CD14-positive monocyte (primary cell): ENCODE results near the gene LRPPRC. TPM values are rescaled to one million over a fixed set of nuclear protein-coding genes. Genes with fewer than 3 reads are reported as not detected.
"Not testable (repeated sequence)": the region's sequence is repeated elsewhere in the genome, so short reads cannot be mapped to it uniquely, and the experiment has no call there.

Source experiments
- DNase-seq, 3 donors: peaks; one replicate each; pipeline ENCODE4 v3.0.0-alpha.2; 2011 to 2022
- H2AFZ ChIP-seq: 2 replicates; pipeline ENCODE4 v1.6.0; 2012; ENCODE audit warnings: mild to moderate bottlenecking, low read depth, low read length, inconsistent platforms; ENCODE audit not compliant: insufficient read depth, poor library complexity, severe bottlenecking
- H3K27ac ChIP-seq, 2 donors: 1 replicate in 1 of 2; 2 replicates in 1 of 2; pipeline ENCODE4 v1.5.1; 2012 to 2013; ENCODE audit warnings: low read length in 2 of 2, control low read depth in 1 of 2, inconsistent platforms in 1 of 2, low read depth in 1 of 2, mild to moderate bottlenecking in 1 of 2
- H3K27me3 ChIP-seq, 2 donors: one replicate each; pipeline versions ENCODE4 v1.6.0 to v1.6.1; 2011 to 2013; ENCODE audit warnings: low read length in 2 of 2; ENCODE audit not compliant: control insufficient read depth in 2 of 2, insufficient read depth in 2 of 2
- H3K36me3 ChIP-seq, 2 donors: replicated peaks in 1 of 2; 1 replicate in 1 of 2; 2 replicates in 1 of 2; pipeline versions ENCODE4 v1.5.1 to v1.6.1; 2012 to 2013; ENCODE audit warnings: low read length in 2 of 2, control low read depth in 1 of 2, inconsistent platforms in 1 of 2, mild to moderate bottlenecking in 1 of 2; ENCODE audit not compliant: insufficient read depth in 2 of 2, control insufficient read depth in 1 of 2
- H3K4me1 ChIP-seq, 2 donors: 1 replicate in 1 of 2; 2 replicates in 1 of 2; pipeline versions ENCODE4 v1.5.1 to v1.6.1; 2012 to 2013; ENCODE audit warnings: low read length in 2 of 2, control low read depth in 1 of 2, inconsistent platforms in 1 of 2, mild to moderate bottlenecking in 1 of 2, moderate library complexity in 1 of 2; ENCODE audit not compliant: insufficient read depth in 2 of 2, control insufficient read depth in 1 of 2
- H3K4me2 ChIP-seq: replicated peaks from 2 replicates; pipeline ENCODE3; 2012; ENCODE audit warnings: low read length, moderate library complexity, mild to moderate bottlenecking; ENCODE audit not compliant: poor library complexity, severe bottlenecking; ENCODE audit errors: extremely low read depth
- H3K4me3 ChIP-seq, 3 experiments: fragments of 200-600 bp in 1 of 3; sonication (generic) in 1 of 3; replicated peaks in 1 of 3; 1 replicate in 2 of 3; 2 replicates in 1 of 3; pipeline ENCODE4 v1.5.1; 2011 to 2013; ENCODE audit warnings: low read length in 3 of 3, mild to moderate bottlenecking in 3 of 3, control low read depth in 2 of 3, low read depth in 2 of 3, inconsistent platforms in 1 of 3, moderate library complexity in 1 of 3
- H3K79me2 ChIP-seq: 2 replicates; pipeline ENCODE4 v1.6.0; 2012; ENCODE audit warnings: mild to moderate bottlenecking, control low read depth, inconsistent platforms, low read length, moderate library complexity; ENCODE audit not compliant: insufficient read depth
- H3K9ac ChIP-seq: 2 replicates; pipeline ENCODE4 v1.6.0; 2017; ENCODE audit warnings: low read length, mild to moderate bottlenecking; ENCODE audit not compliant: insufficient read depth, poor library complexity, severe bottlenecking
- H3K9me3 ChIP-seq, 2 donors: replicated peaks in 1 of 2; 1 replicate in 1 of 2; 2 replicates in 1 of 2; pipeline versions ENCODE4 v1.5.1 to v1.6.1; 2012 to 2013; ENCODE audit warnings: low read length in 2 of 2, control low read depth in 1 of 2; ENCODE audit not compliant: control insufficient read depth in 1 of 2, insufficient read depth in 1 of 2
- H4K20me1 ChIP-seq: 2 replicates; pipeline ENCODE4 v1.6.0; 2012; ENCODE audit warnings: mild to moderate bottlenecking, low read length, control low read depth, moderate library complexity; ENCODE audit not compliant: insufficient read depth
- H3K27ac Mint-ChIP-seq, 7 donors: one replicate each; pipeline ENCODE4 v1.8.0; 2020; ENCODE audit warnings: mild to moderate bottlenecking in 7 of 7, mixed read lengths in 7 of 7, moderate library complexity in 6 of 7, inconsistent platforms in 2 of 7
- H3K27me3 Mint-ChIP-seq, 3 donors: one replicate each; pipeline ENCODE4 v1.8.0; 2021 to 2022; ENCODE audit warnings: low read depth in 3 of 3, mild to moderate bottlenecking in 3 of 3, mixed read lengths in 3 of 3, moderate library complexity in 3 of 3, inconsistent platforms in 1 of 3
- H3K36me3 Mint-ChIP-seq, 2 donors: one replicate each; pipeline ENCODE4 v1.8.0; 2020; ENCODE audit warnings: mixed read lengths in 2 of 2, inconsistent platforms in 1 of 2, mild to moderate bottlenecking in 1 of 2
- H3K4me1 Mint-ChIP-seq: one replicate; pipeline ENCODE4 v1.8.0; 2020; ENCODE audit warnings: mild to moderate bottlenecking, mixed read lengths
- H3K4me3 Mint-ChIP-seq, 2 donors: one replicate each; pipeline ENCODE4 v1.8.0; 2020; ENCODE audit warnings: mild to moderate bottlenecking in 2 of 2, mixed read lengths in 2 of 2, moderate library complexity in 1 of 2
- H3K9me3 Mint-ChIP-seq, 7 donors: one replicate each; pipeline ENCODE4 v1.8.0; 2020 to 2022; ENCODE audit warnings: mixed read lengths in 7 of 7, mild to moderate bottlenecking in 6 of 7, moderate library complexity in 6 of 7, inconsistent platforms in 2 of 7
- WGBS: methylation state at CpG from one replicate; pipeline ENCODE4 v1.1.5; 2013; ENCODE audit warnings: missing lambda C conversion rate; ENCODE audit not compliant: insufficient coverage; 5-methylcytosine and 5-hydroxymethylcytosine counted together
- intact Hi-C, 2 donors: fragments of 100-400 bp; cut with micrococcal nuclease; formaldehyde crosslinking; loops; one replicate each; pipeline versions ENCODE4 v1.15.0 to v1.15.1; 2023
- polyA plus RNA-seq, 3 donors: library from polyadenylated mRNA; depleted of rRNA in 1 of 3; unstranded in 2 of 3; stranded (reverse) in 1 of 3; fragments of 300-500 nt in 2 of 3; fragments of >200 nt in 1 of 3; fragmentation: Illumina TruSeq in 2 of 3; gene quantifications; 1 replicate in 2 of 3; 2 replicates in 1 of 3; pipeline ENCODE4 v1.2.3, GENCODE V29; 2012 to 2021
- TF ChIP-seq, protein P1 (sequence below): fragments of 200-600 bp; IDR thresholded peaks from one replicate; pipeline ENCODE4 v1.8.0; 2022; ENCODE audit warnings: antibody characterized with exemption, mild to moderate bottlenecking

Gene LRPPRC
- polyA plus RNA-seq, 3 donors, result 15.5 to 25.0 (median 24.8) TPM

DNA sequence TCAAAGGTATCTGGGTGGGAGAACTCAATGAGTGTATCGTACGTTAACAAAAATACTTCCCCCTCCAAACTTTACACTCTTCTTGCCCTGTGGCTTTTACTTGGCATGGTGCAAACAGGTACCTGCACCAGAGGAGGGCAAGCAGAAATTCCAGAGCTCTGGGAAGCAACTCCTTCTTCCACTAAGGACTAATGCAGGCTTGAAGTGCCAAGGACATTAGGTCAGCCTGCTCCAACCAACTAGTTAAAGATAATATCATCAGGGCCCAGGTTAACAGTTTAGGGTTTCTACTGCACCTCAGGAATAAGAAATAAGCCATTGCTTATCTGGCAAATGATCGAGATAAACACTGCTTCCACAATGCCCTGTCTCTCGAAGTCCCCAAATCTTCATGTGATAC, 70.4 kb downstream of the LRPPRC start:
- Histone ChIP-seq H3K4me3 (no peak overlapping the region), H3K36me3 (peaks cover 54 to 89% of the 10 kb centered on the region in 2 donors), H3K27me3 (no peaks in the 10 kb centered on the region), H3K4me1 (no peaks in the 10 kb centered on the region), H3K79me2 (no peaks in the 10 kb centered on the region), H2AFZ (no peak overlapping the region), H3K9ac (no peak overlapping the region), H3K27ac (no peak overlapping the region), H4K20me1 (no peaks in the 10 kb centered on the region), H3K4me2 (no peak overlapping the region), H3K9me3 (no peaks in the 10 kb centered on the region)
- Mint-ChIP-seq H3K27me3 (no peaks in the 10 kb centered on the region), H3K4me3 (no peak overlapping the region), H3K4me1 (no peaks in the 10 kb centered on the region), H3K36me3 (peaks cover 51 to 55% of the 10 kb centered on the region in 2 donors), H3K27ac (no peak overlapping the region), H3K9me3 (no peaks in the 10 kb centered on the region)
- intact Hi-C loops, result no loop called here
- WGBS, result no CpG with 5 or more reads among the region's 4 CpGs
- TF ChIP-seq, protein P1, sequence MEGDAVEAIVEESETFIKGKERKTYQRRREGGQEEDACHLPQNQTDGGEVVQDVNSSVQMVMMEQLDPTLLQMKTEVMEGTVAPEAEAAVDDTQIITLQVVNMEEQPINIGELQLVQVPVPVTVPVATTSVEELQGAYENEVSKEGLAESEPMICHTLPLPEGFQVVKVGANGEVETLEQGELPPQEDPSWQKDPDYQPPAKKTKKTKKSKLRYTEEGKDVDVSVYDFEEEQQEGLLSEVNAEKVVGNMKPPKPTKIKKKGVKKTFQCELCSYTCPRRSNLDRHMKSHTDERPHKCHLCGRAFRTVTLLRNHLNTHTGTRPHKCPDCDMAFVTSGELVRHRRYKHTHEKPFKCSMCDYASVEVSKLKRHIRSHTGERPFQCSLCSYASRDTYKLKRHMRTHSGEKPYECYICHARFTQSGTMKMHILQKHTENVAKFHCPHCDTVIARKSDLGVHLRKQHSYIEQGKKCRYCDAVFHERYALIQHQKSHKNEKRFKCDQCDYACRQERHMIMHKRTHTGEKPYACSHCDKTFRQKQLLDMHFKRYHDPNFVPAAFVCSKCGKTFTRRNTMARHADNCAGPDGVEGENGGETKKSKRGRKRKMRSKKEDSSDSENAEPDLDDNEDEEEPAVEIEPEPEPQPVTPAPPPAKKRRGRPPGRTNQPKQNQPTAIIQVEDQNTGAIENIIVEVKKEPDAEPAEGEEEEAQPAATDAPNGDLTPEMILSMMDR, result no peak
- no peak for DNase-seq

DNA sequence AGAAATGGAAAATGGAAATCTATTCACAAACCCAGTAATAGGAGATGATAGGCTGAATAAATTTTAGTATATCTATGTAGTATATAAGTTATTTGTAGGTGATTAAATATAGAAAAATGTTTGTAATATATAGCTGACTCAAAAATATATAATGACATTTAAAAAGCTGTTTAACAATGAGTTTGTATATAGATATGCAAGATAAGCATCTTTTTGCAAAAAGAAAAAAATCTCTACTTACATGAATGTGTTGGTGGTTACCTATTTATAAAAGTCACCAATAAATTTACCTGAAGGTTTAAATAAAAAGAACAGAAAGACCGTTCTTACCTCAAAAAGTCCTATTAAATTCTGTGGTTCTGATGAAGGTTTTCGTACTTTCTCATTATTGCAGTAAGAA, 71.3 kb downstream of the LRPPRC start:
- H3K9me3 ChIP-seq, result no peaks in the 10 kb centered on the region
- no CpG with 5 or more reads among the region's 2 CpGs for WGBS
- H3K4me1 ChIP-seq, result no peaks in the 10 kb centered on the region
- no peak overlapping the region for H3K9ac ChIP-seq
- H3K79me2 ChIP-seq, result no peaks in the 10 kb centered on the region
- no peak for DNase-seq
- H3K27ac ChIP-seq, result no peak overlapping the region
- H3K36me3 Mint-ChIP-seq, result peaks cover 45 to 48% of the 10 kb centered on the region in 2 donors
- H3K36me3 ChIP-seq, result peaks cover 47 to 80% of the 10 kb centered on the region in 2 donors
- H3K4me3 ChIP-seq, result no peak overlapping the region
- H3K4me2 ChIP-seq, result no peak overlapping the region
- H3K4me1 Mint-ChIP-seq, result no peaks in the 10 kb centered on the region
- H3K27ac Mint-ChIP-seq, result no peak overlapping the region
- H3K9me3 Mint-ChIP-seq, result no peaks in the 10 kb centered on the region
- TF ChIP-seq, protein P1, result no peak
- no peaks in the 10 kb centered on the region for H3K27me3 ChIP-seq
- H2AFZ ChIP-seq, result no peak overlapping the region
- intact Hi-C loops, result no loop called here
- H4K20me1 ChIP-seq, result no peaks in the 10 kb centered on the region
- H3K27me3 Mint-ChIP-seq, result no peaks in the 10 kb centered on the region
- H3K4me3 Mint-ChIP-seq, result no peak overlapping the region

DNA sequence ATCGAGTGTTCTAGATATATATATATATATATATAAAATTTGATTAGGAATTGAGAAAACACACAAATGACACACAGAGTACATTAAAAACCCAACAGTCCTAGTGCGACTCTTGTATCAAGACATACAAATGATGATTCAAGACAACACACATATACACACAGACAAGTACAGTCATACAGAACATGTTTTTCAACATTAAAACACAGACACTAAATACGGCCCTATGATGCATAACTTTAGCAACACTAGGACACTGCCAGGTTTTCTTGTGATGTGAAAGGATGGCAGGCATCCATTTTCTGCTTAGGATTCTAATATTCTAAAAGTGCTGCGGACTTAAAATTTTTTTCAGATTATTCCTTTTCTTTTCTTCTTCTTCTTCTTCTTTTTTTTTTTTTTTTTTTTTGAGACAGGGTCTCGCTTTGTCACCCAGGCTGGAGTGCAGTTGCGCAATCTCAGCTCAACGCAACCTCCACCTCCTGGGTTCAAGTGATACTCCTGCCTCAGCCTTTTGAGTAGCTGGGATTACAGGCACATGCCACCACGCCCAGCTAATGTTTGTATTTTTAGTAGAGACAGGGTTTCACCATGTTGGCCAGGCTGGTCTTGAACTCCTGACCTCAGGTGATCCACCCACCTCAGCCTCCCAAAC, 84.5 kb downstream of the LRPPRC start:
- H3K4me2 ChIP-seq, H3K9ac ChIP-seq, H3K9me3 ChIP-seq, H3K4me3 Mint-ChIP-seq, H3K27me3 Mint-ChIP-seq, H2AFZ ChIP-seq, H4K20me1 ChIP-seq, H3K4me1 ChIP-seq, H3K27ac ChIP-seq, intact Hi-C loops, H3K27me3 ChIP-seq, H3K79me2 ChIP-seq, DNase-seq, H3K4me1 Mint-ChIP-seq, H3K4me3 ChIP-seq, H3K9me3 Mint-ChIP-seq: not testable (repeated sequence)
- peaks cover 45 to 84% of the 10 kb centered on the region in 2 donors for H3K36me3 ChIP-seq
- peaks cover 64 to 76% of the 10 kb centered on the region in 2 donors for H3K36me3 Mint-ChIP-seq
- 100% methylated on average over 1 of the region's 8 CpGs for WGBS
- peak overlapping the region in 1 of 7 donors; percentile 41 for H3K27ac Mint-ChIP-seq
